ENCODE measurements around the gene ACSF3.

The ACSF3 gene

GRCh38 chr16:89166696-89167424 lies 73.2 kb downstream of the ACSF3 start:
- Histone ChIP-seq H3K27me3 (ENCODE audit: control insufficient read depth, insufficient read depth, low read length) (no peaks in the 10 kb centered on the region), H3K27ac (no peak overlapping the region), H2AFZ (peak overlapping the region; percentile 51), H3K36me3 (ENCODE audit: control insufficient read depth, insufficient read depth, low read length) (no peaks in the 10 kb centered on the region), H3K4me3 (ENCODE audit: low read depth, low read length) (no peak overlapping the region), H3K79me2 (no peaks in the 10 kb centered on the region), H3K4me1 (peaks cover 14% of the 10 kb centered on the region), H3K4me2 (ENCODE audit: low read length) (peak overlapping the region; percentile 43), H3K9ac (no peak overlapping the region), H3K9me3 (ENCODE audit: control insufficient read depth, low read length) (no peaks in the 10 kb centered on the region)
- no peak for TF ChIP-seq CTCF (IDR thresholded peaks at IDR 0.05)

- peak; percentile 80 for TF ChIP-seq CTCF (IDR thresholded peaks at IDR 0.05)
- H3K9ac ChIP-seq: no peak overlapping the region
- H3K9me3 ChIP-seq (ENCODE audit: control insufficient read depth, low read length): no peaks in the 10 kb centered on the region
- H2AFZ ChIP-seq: peak overlapping the region; percentile 51
- no peaks in the 10 kb centered on the region for H3K36me3 ChIP-seq (ENCODE audit: control insufficient read depth, insufficient read depth, low read length)
- H3K4me2 ChIP-seq (ENCODE audit: low read length): peak overlapping the region; percentile 43
- no peaks in the 10 kb centered on the region for H3K79me2 ChIP-seq
- no peak overlapping the region for H3K27ac ChIP-seq
- no peak overlapping the region for H3K4me3 ChIP-seq (ENCODE audit: low read depth, low read length)
- H3K4me1 ChIP-seq: peaks cover 16% of the 10 kb centered on the region
- H3K27me3 ChIP-seq (ENCODE audit: control insufficient read depth, insufficient read depth, low read length): no peaks in the 10 kb centered on the region
Measured at GRCh38 chr16:89167425-89167941, 73.8 kb downstream of the ACSF3 start.

- Histone ChIP-seq H3K9me3 (ENCODE audit: control insufficient read depth, low read length) (no peaks in the 10 kb centered on the region), H3K27ac (no peak overlapping the region), H2AFZ (no peak overlapping the region), H3K4me2 (ENCODE audit: low read length) (no peak overlapping the region), H3K79me2 (no peaks in the 10 kb centered on the region), H3K4me3 (ENCODE audit: low read depth, low read length) (no peak overlapping the region), H3K27me3 (ENCODE audit: control insufficient read depth, insufficient read depth, low read length) (no peaks in the 10 kb centered on the region), H3K36me3 (ENCODE audit: control insufficient read depth, insufficient read depth, low read length) (no peaks in the 10 kb centered on the region), H3K4me1 (peaks cover 16% of the 10 kb centered on the region), H3K9ac (no peak overlapping the region)
- no peak for TF ChIP-seq CTCF (IDR thresholded peaks at IDR 0.05)
Measured at GRCh38 chr16:89168381-89169189, 74.9 kb downstream of the ACSF3 start.

- no peaks in the 10 kb centered on the region for H3K79me2 ChIP-seq
- H3K27me3 ChIP-seq (ENCODE audit: control insufficient read depth, insufficient read depth, low read length): no peaks in the 10 kb centered on the region
- H3K36me3 ChIP-seq (ENCODE audit: control insufficient read depth, insufficient read depth, low read length): no peaks in the 10 kb centered on the region
- H3K27ac ChIP-seq: no peak overlapping the region
- H3K4me3 ChIP-seq (ENCODE audit: low read depth, low read length): no peak overlapping the region
- peaks cover 16% of the 10 kb centered on the region for H3K4me1 ChIP-seq
- H3K9ac ChIP-seq: no peak overlapping the region
- no peak overlapping the region for H2AFZ ChIP-seq
- no peak for TF ChIP-seq CTCF (IDR thresholded peaks at IDR 0.05)
- no peaks in the 10 kb centered on the region for H3K9me3 ChIP-seq (ENCODE audit: control insufficient read depth, low read length)
- H3K4me2 ChIP-seq (ENCODE audit: low read length): no peak overlapping the region
Measured at GRCh38 chr16:89169778-89170177, 76.1 kb downstream of the ACSF3 start.

Data from parathyroid adenoma (tissue), 2 donors.